ENCODE measurements around the gene CD74.
"Not testable (repeated sequence)": the region's sequence is repeated elsewhere in the genome, so short reads cannot be mapped to it uniquely, and the experiment has no call there.

CD74 gene

GRCh38 chr5:150441813-150442698 lies 29.3 kb upstream of the CD74 start:
- no peak for DNase-seq (ENCODE audit: low read depth)

GRCh38 chr5:150440948-150441812 lies 28.5 kb upstream of the CD74 start:
- no peak for DNase-seq (ENCODE audit: low read depth)

GRCh38 chr5:150438873-150439546 lies 26.3 kb upstream of the CD74 start:
- no peak for DNase-seq (ENCODE audit: low read depth)

GRCh38 chr5:150436141-150436680 lies 23.5 kb upstream of the CD74 start:
- DNase-seq (ENCODE audit: low read depth): peak; percentile 86

GRCh38 chr5:150434464-150434863 lies 21.8 kb upstream of the CD74 start:
- DNase-seq (ENCODE audit: low read depth): no peak

GRCh38 chr5:150431574-150431973 lies 18.9 kb upstream of the CD74 start:
- DNase-seq (ENCODE audit: low read depth): no peak

GRCh38 chr5:150431048-150431447 lies 18.3 kb upstream of the CD74 start:
- no peak for DNase-seq (ENCODE audit: low read depth)

GRCh38 chr5:150429410-150429873 lies 16.7 kb upstream of the CD74 start:
- DNase-seq (ENCODE audit: low read depth): no peak

GRCh38 chr5:150428978-150429377 lies 16.3 kb upstream of the CD74 start:
- DNase-seq (ENCODE audit: low read depth): no peak

- DNase-seq (ENCODE audit: low read depth): no peak
Observed at GRCh38 chr5:150428106-150428876, 15.6 kb upstream of the CD74 start.

- DNase-seq (ENCODE audit: low read depth): not testable (repeated sequence)
Observed at GRCh38 chr5:150426165-150426564, 13.5 kb upstream of the CD74 start.

GRCh38 chr5:150422758-150423157 lies 10.0 kb upstream of the CD74 start:
- no peak for DNase-seq (ENCODE audit: low read depth)

GRCh38 chr5:150422075-150422474 lies 9.4 kb upstream of the CD74 start:
- DNase-seq (ENCODE audit: low read depth): no peak

- no peak for DNase-seq (ENCODE audit: low read depth)
Observed at GRCh38 chr5:150419630-150420270, 7.0 kb upstream of the CD74 start.

- DNase-seq (ENCODE audit: low read depth): not testable (repeated sequence)
Observed at GRCh38 chr5:150413902-150414790, 1.4 kb upstream of the CD74 start.

- no peak for DNase-seq (ENCODE audit: low read depth)
Observed at GRCh38 chr5:150413176-150413901, 629 bp upstream of the CD74 start.

GRCh38 chr5:150411245-150411979 lies 1.3 kb downstream of the CD74 start:
- DNase-seq (ENCODE audit: low read depth): peak; percentile 60
